Ramos (cell line): ENCODE measurements around the gene MAN2A2.

Experiments
- in situ Hi-C: fragments of 300-500 bp; cut with MboI; formaldehyde crosslinking; loops from one replicate; pipeline ENCODE4 v1.14.3; 2022; ENCODE audit warnings: low sequenced_read_pairs; ENCODE audit not compliant: unreplicated experiment

Gene MAN2A2

DNA sequence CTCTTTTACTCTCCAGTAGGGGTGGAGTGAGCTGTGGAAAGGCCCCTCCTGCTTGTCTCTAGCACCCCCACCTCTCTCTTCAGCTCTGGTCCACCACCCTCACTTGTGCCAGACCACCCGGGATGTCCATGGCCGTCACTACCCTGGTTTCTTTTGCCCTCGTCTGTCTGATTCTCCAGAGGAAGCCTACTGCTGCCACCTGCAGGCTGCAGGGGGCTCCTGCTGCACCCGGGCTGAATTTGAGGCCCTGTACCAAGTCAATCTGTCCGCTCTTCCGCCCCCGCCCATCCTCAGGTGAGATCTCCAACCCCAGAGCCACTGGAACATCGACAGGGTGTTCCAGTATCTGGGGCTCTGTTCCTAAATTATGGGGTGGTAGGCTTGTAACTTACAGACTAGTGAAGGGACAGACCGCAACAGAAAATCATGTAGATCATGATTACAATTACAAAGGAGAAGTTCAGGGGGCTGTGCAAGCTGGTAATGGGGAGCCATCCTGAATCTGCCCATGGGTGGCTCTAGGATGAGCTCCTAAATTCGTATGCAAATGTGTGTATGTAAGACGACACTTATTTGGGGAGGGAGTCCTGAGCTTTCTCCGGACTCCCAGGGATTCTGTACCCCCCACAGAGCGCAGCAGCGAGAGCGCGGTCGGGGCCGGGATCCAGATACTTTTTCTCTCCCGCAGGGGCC, 31.3 kb downstream of the MAN2A2 start:
- in situ Hi-C loops = no loop called here

DNA sequence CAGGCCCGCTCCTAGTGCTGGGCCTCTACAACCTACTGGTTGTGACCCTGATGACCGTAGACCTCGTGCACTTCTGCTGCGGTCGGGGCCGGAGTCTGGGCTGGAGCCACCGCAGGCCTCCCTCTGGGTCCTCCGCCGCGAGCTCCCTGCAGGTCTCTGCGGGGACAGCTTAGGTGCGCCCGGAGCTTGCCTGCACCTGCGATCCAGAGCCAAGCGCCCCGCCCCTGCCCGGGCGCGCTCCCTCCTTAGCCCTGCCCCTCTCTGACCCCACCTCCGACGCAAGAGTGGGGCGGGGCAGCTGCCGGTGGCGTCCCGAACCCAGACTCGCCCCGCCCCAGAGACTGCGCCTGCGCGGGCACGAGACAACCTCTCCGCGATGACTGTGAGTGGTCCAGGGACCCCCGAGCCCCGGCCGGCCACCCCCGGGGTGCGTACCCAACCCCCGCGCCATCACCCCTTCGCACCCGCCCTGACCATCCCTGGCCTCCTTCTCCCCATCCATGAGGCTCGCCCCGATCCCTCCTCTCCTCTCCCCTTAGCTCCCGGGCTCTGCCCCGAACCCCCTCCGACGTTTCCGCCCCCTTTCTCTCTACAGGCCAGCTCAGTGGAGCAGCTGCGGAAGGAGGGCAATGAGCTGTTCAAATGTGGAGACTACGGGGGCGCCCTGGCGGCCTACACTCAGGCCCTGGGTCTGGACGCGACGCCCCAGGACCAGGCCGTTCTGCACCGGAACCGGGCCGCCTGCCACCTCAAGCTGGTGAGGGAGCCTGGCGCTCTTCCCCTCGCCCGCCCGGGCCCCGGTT, 32.0 kb downstream of the MAN2A2 start, which contains the start of gene UNC45A:
UNC45A (plus strand) TSS at position 337 of the 803 bp plus-strand sequence; CDS start at position 377, 40 bp downstream.
- in situ Hi-C loops = no loop called here

DNA sequence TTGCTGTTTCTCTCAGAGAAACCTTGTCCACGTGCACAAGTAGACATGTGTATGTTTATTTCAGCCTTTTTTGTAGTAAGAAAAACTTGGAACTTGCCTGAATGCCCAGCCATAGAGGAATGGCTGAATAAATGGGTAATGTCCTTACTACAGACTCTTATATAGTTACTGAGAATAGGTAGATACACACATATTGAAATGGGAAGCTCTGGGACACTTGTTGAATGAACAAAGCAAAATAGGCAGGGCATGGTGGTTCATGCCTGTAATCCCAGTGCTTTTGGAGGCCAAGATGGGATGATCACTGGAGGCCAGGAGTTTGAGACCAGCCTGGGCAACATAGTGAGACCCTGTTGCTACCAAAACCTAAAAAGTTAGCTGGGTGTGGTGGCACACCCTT, 33.7 kb downstream of the MAN2A2 start:
- in situ Hi-C loops = no loop called here

DNA sequence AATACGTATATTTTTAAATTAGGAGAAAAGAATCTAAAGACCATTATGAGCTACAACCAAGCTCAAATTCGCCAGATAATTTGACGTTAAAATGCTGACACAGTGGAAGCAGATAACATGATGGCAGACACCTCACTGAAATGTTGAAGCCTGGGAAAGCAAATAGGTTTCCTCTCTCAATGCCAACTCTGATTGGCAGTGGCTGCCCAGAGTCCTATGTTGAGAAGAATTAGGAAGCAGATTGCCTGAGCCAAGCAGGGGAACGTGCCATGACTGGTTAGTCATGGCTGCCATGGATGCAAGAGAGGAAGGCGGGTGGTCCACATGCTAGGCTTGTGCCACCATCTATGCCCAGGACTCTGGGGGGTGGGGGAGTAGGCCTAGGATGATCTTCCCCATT, 35.2 kb downstream of the MAN2A2 start:
- in situ Hi-C loops = no loop called here

DNA sequence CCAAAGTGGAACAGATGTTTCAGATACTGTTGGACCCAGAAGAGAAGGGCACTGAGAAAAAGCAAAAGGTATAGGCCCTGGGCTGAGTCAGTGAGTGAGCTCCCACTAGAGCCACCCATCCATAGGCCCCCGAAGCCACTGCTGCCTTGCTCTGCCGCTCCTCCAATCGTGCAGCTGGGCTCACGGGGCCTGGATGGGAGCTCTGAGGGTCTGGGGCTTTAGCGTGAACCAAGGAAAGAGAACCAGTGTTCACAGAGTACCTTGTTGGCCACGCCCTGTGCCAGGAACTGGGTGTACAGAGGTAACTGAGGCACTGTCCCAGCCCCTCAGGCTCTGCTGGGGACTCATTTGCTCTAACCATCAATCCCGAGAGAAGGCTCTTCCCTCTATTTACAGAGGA, 36.7 kb downstream of the MAN2A2 start:
- in situ Hi-C loops = no loop called here

DNA sequence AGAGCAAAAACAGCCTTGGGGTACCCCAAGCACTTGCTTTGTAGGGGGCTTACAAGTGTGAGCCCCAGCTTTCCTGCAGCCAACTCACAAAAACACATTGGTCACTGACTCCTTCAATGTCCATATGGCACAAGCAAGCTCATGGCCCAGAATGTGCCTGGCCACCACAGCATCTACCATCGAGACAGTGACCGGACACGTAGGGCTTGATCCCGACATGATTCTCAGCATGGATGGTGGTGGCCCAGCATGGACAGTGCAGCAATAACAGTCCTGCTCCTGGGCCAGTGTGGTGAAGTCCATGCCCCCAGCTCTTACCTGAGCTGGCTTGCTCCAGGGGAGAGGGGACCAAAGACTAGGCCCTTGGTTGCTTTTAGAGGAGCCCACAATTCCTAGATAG, 37.9 kb downstream of the MAN2A2 start:
- in situ Hi-C loops = no loop called here

DNA sequence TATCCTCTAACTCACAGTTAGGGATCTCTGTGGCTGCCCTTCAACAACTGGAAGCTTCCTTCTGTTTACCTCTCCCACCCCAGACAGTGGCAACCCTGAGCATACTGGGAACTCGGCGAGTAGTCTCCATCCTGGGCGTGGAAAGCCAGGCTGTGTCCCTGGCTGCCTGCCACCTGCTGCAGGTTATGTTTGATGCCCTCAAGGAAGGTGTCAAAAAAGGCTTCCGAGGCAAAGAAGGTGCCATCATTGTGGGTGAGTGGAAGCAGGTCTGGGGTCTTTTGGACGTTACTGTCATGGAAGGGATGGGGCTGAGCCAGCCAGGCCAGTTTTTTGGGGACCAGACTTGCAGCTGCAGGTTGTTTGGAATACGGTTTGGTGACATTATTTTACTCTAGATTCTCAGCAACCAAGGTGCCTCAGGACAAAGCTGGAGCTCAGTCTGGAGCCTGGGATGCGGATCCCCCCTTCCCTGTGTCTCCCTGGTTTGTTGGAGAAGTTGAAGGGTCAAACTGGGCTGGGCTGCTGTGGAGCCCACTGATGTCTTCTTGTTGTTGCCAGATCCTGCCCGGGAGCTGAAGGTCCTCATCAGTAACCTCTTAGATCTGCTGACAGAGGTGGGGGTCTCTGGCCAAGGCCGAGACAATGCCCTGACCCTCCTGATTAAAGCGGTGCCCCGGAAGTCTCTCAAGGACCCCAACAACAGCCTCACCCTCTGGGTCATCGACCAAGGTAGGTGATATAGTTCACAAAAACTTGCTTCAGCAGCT, 39.4 kb downstream of the MAN2A2 start:
- in situ Hi-C loops = no loop called here

DNA sequence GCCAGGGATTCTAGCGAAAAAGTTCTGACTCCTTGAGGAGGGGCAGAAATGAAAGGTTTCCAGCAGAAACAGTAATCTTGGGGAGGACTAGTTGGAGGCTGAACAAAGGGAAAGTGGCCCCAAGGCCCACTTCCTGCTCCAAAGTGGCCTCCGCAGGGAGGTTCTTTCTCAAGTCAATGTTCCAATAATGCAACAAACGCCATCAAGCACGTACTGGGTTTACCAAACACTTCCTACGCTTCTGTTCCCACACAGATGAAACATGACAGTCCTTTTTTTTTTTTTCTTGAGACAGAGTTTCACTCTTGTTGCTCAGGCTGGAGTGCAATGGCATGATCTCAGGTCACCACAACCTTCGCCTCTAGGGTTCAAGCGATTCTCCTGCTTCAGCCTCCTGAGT, 42.0 kb downstream of the MAN2A2 start:
- in situ Hi-C loops = no loop called here

DNA sequence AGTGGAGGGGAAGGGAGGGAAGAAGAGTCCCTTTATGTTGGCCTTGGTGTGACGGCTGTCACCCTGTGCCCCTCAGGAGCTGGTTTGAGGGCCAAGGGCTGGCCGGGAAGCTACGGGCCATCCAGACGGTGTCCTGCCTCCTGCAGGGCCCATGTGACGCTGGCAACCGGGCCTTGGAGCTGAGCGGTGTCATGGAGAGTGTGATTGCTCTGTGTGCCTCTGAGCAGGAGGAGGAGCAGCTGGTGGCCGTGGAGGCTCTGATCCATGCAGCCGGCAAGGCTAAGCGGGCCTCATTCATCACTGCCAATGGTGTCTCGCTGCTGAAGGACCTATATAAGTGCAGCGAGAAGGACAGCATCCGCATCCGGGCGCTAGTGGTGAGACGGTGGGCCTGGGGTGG, 43.4 kb downstream of the MAN2A2 start:
- in situ Hi-C loops = no loop called here

DNA sequence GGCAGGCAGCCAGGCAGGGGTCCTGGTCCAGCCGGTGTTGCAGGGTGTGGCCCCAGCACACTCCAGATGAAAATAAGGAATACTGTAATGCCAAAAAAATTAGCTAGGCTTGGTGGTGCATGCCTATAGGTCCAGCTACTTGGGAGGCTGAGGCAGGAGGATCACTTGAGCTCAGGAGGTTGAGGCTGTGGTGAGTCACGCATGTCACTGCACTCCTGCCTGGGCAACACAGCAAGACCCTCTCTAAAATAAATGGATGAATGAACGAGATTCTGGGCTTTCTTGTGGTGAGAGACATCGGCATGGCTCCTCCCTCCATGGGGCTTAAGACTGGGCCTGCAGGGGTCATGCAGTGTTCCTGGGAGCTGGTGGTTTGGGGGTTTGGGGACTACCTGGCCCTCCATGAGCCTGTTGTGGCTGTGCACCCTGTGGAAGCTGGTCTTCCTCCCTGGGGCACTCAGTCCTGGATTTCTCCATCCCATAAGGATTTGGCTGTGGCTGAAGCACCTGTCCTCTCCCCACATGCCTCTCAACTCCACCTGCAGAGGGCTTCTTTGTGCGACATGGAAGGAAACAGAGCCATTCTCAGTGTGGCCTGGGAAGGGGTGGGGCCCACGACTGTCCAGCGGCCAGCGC, 44.0 kb downstream of the MAN2A2 start:
- in situ Hi-C loops = no loop called here

DNA sequence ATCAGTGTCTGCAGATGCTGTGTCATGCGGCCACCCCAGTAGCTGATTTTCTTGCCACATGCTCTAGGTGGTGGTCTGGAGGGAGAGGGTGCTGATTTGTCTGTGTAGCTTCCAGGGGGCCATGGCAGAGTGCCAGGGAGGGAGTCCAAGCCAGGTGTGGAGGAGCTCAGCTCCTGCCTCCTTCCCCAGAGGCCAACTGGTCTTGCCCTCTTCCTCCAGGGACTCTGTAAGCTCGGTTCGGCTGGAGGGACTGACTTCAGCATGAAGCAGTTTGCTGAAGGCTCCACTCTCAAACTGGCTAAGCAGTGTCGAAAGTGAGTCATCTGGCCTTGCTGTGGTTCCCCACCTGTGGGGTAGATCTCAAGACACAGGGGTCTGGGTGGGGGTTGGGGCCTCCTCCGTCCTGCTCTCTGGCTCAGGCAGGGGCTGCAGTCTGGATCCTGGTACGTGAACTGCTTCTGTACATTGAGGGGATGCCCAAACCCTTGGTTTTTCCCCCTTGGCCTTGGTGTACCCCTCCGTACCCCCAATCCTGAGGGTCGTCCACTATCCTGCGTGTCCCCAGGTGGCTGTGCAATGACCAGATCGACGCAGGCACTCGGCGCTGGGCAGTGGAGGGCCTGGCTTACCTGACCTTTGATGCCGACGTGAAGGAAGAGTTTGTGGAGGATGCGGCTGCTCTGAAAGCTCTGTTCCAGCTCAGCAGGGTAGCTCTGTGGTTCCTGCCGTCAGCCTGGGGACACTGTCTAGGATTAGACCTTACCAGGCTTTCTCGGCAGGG, 44.7 kb downstream of the MAN2A2 start:
- in situ Hi-C loops = no loop called here

DNA sequence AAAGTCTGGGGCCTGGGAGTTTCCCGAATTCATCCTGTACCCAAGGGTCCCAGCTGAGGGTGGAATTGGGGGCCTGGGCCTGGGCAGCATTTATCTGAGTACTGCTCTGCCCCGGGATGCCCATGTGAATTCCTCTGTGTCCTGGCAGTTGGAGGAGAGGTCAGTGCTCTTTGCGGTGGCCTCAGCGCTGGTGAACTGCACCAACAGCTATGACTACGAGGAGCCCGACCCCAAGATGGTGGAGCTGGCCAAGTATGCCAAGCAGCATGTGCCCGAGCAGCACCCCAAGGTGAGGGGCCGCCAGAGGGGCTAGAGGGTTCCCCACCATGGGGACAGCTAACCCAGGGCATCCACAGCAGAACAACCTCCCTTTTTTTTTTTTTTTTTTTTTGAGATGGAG, 45.4 kb downstream of the MAN2A2 start:
- in situ Hi-C loops = no loop called here

DNA sequence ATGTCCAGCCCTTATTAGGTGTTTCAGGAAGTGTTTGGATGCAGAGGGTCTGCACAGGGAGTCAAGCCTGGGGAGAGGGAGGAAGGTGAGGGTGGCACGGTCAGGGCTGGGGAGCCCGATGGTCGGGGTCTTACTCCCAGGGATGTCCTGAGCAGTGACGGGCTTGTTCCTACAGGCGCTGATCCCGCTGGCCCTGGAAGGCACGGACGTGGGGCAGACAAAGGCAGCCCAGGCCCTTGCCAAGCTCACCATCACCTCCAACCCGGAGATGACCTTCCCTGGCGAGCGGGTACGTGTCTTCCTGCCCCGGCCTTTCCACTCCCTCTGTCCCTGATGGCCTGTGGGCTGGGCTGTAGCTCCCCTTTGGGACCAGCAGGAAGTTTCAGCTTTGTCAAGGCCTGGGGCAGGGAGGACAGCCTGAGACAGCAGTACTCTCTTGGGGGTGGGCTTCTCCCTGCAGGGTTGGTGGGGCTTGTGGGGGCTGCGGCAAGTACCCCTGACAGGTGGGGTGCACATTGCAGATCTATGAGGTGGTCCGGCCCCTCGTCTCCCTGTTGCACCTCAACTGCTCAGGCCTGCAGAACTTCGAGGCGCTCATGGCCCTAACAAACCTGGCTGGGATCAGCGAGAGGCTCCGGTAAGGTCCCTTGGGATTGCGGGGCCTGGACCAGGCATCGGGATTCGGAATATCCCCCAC, 47.0 kb downstream of the MAN2A2 start:
- in situ Hi-C loops = no loop called here

DNA sequence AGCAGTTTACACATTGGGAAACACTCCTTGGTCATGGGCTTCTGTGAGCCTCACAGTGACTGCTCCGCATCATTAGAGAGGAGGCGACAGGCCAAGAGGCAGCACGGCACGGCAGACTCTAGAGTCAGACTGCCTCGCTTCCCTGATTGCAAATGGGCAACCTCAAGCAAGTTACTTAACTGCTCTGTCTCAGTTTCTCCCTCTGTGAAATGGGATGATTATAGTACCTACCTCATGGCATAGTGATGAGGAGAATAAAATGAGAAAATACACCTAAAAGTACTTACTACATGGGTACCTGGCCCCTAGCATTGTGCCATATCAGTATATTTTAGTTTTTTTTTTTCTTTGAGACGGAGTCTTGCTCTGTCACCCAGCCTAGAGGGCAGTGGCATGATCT, 47.6 kb downstream of the MAN2A2 start:
- in situ Hi-C loops = no loop called here

DNA sequence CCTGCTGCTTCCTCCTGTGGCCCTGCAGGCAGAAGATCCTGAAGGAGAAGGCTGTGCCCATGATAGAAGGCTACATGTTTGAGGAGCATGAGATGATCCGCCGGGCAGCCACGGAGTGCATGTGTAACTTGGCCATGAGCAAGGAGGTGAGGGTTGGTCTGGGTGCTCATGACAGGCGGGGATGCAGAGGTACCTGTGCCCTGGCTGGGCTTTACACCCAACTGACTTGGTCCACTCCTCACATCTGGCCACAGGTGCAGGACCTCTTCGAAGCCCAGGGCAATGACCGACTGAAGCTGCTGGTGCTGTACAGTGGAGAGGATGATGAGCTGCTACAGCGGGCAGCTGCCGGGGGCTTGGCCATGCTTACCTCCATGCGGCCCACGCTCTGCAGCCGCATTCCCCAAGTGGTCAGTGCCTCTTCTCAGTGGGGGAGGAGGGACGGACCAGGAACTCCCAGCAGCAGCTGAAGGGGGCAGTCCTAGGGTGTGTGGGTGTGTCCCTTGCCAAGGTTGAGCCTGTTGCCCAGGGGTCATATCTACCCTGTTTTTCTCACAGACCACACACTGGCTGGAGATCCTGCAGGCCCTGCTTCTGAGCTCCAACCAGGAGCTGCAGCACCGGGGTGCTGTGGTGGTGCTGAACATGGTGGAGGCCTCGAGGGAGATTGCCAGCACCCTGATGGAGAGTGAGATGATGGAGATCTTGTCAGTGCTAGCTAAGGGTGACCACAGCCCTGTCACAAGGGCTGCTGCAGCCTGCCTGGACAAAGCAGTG, 50.0 kb downstream of the MAN2A2 start:
- in situ Hi-C loops = no loop called here

DNA sequence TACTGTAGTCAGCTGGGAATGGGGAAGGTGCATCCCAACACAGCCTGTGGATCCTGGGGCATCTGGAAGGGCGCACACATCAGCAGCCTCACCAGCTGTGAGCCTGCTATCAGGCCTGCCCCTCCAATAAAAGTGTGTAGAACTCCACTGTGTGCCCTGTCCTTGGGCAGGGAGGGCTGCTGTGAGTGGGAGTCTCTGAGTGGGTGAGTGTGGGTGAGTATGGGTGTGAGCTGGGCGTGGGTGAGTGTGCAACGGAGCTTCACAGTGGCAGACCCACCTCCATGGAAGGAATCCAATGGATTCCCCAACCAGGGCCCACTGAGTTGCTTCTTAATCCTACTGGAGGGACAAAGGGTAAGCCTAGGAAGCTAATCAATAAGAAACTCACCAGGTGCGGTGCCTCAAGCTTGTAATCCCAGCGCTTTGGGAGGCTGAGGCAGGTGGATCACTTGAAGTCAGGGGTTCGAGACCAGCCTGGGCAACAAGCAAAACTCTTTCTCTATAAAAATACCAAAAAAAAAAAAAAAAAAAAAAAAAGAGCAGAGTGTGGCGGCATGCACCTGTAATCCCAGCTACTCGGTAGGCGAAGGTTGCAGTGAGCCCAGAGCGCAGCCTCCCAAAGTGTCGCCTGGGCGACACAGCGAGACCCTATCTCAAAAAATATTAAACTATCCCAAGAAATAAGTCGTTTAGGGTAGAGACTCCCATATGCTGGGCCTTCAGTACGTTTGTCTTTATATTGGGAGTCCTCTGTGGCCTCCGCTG, 51.0 kb downstream of the MAN2A2 start:
- in situ Hi-C loops = no loop called here

DNA sequence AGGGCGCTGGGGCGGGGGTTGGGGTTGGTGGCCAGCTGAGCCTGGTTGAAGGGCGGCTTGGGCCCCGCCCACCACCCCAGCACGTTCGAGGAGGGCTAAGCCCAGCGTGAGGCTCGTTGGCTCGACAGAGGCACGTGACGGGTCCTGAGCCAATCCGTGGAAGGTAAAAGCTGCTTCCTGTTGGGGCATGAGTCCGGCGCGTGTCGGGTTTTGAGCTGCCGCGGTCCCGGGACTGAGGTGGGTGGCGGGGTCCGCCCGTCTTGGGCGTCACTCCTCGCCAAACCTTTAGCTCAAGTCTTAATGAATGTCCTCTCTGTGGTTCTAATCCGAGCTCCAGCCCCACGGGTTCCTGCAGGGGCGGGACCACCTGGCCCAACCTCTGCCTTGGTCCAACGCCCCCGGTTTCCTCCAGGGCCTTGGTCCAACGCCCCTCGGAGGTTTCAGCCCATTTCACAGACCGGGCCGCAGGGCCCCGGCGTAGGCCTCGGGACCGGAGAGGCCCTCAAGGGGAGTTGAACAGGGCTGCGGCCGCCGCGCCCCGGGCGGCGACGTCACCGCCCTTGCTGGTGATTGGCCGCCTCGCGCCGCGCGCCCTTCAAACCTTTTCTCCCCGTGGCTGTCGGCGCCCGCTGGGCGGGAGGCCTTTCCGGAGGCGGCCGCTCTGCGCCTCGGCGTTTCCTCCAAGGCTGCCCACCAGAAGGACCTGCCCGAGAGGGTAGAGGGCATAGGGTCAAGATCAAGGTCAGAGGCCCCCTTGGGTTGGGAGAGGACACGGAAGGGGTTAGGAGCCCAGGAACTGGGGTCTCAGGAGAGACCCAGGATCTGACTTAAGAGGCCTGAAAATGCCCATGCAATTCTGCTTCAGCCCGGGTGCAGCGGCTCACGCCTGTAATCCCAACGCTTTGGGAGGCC, 51.9 kb downstream of the MAN2A2 start, which contains the start of gene RCCD1:
RCCD1 (plus strand) TSS at position 173 of the 912 bp plus-strand sequence. CDS start 1,851 bp downstream, outside the sequence.
- in situ Hi-C loops = no loop called here
